GM12878 (cell line): Measurements from ENCODE around the gene SPINDOC. TPM values are rescaled to one million over a fixed set of nuclear protein-coding genes. Genes with fewer than 3 reads are reported as not detected.

Experiments
- ATAC-seq: fragments of 200-7000 bp; cut with Tn5 transposase; 3 replicates; pipeline ENCODE4 v1.9.1; 2020; ENCODE audit warnings: mild to moderate bottlenecking, moderate library complexity
- BruUV-seq: library from RNA; stranded (reverse); fragments of 400-500 nt; replicated peaks from 2 replicates; lab custom pipeline; 2021; lab: Mats Ljungman, UMichigan
- CTCF ChIA-PET: fragments of 300-600 bp; sonication (Branson Sonifier 250); formaldehyde crosslinking; extraction: SDS; loops from one replicate; lab custom pipeline; 2021; ENCODE audit warnings: inconsistent platforms; lab: Yijun Ruan, JAX
- POLR2A ChIA-PET: fragments of 350-600 bp; formaldehyde crosslinking; extraction: SDS; loops from one replicate; lab custom pipeline; 2021; ENCODE audit warnings: inconsistent platforms; lab: Charles Lee
- RAD21 ChIA-PET: fragments of 300-600 bp; sonication (Branson Sonifier 250); formaldehyde crosslinking; loops from one replicate; lab custom pipeline; 2023; ENCODE audit warnings: antibody characterized with exemption; ENCODE audit not compliant: unreplicated experiment; lab: Charles Lee
- SMC1A ChIA-PET: fragments of 300-600 bp; sonication (Branson Sonifier 250); formaldehyde crosslinking; loops from one replicate; lab custom pipeline; 2023; ENCODE audit not compliant: unreplicated experiment, uncharacterized antibody; lab: Charles Lee
- DNase-seq: peaks from one replicate; pipeline ENCODE4 v3.0.0-alpha.2; 2011; ENCODE audit warnings: low read depth, low spot score
- FAIRE-seq: peaks from 3 replicates; lab custom pipeline; 2011; peaks lifted over from hg19 to GRCh38; lab: Jason Lieb, UNC
- H2AFZ ChIP-seq: 2 replicates; pipeline ENCODE4 v1.6.0; 2011; ENCODE audit warnings: low read depth, low read length, control low read depth; ENCODE audit not compliant: control insufficient read depth
- H3K27ac ChIP-seq: 2 replicates; pipeline ENCODE4 v1.5.1; 2011; ENCODE audit warnings: control low read depth; ENCODE audit not compliant: control insufficient read depth, insufficient read depth
- H3K27me3 ChIP-seq, 2 experiments: replicated peaks in 1 of 2; 2 replicates each; pipeline versions ENCODE4 v1.6.0 to v1.6.1; 2011; ENCODE audit warnings: low read length in 1 of 2; ENCODE audit not compliant: control insufficient read depth in 2 of 2, insufficient read depth in 2 of 2
- H3K36me3 ChIP-seq, 2 experiments: 2 replicates each; pipeline ENCODE4 v1.5.1; 2011; ENCODE audit warnings: low read length in 1 of 2; ENCODE audit not compliant: control insufficient read depth in 2 of 2, insufficient read depth in 2 of 2
- H3K4me1 ChIP-seq: 2 replicates; pipeline ENCODE4 v1.6.1; 2011; ENCODE audit warnings: mild to moderate bottlenecking, low read length, moderate library complexity, mixed read lengths; ENCODE audit not compliant: control insufficient read depth, insufficient read depth
- H3K4me2 ChIP-seq: 2 replicates; pipeline ENCODE4 v1.6.0; 2011; ENCODE audit warnings: control low read depth; ENCODE audit not compliant: control insufficient read depth, insufficient read depth
- H3K4me3 ChIP-seq: fragments of 200-600 bp; sonication (generic); 2 replicates; pipeline ENCODE4 v1.5.1; 2016
- H3K79me2 ChIP-seq: 2 replicates; pipeline ENCODE4 v1.6.0; 2011; ENCODE audit warnings: low read length; ENCODE audit not compliant: control insufficient read depth, insufficient read depth
- H3K9ac ChIP-seq: 2 replicates; pipeline ENCODE4 v1.8.0; 2011; ENCODE audit warnings: low read length, control low read depth, mixed read lengths; ENCODE audit not compliant: control insufficient read depth, insufficient read depth
- H3K9me3 ChIP-seq: replicated peaks from 3 replicates; pipeline ENCODE4 v1.5.1; 2011; ENCODE audit warnings: mild to moderate bottlenecking, low read length; ENCODE audit not compliant: control insufficient read depth, insufficient read depth
- H4K20me1 ChIP-seq: 2 replicates; pipeline ENCODE4 v1.6.0; 2011; ENCODE audit not compliant: control insufficient read depth, insufficient read depth
- CBFB ChIP-seq: IDR thresholded peaks from 2 replicates; pipeline ENCODE4 v1.6.1; 2016; ENCODE audit warnings: antibody characterized with exemption, low read depth
- CEBPB ChIP-seq, 2 experiments: fragments of 150-350 bp in 1 of 2; IDR thresholded peaks; 2 replicates each; pipeline ENCODE4 v1.6.1; 2012 to 2014; ENCODE audit warnings: low read depth in 2 of 2, low read length in 2 of 2, borderline replicate concordance in 1 of 2, inconsistent platforms in 1 of 2
- CUX1 ChIP-seq: IDR thresholded peaks from 2 replicates; pipeline ENCODE4 v1.6.1; 2012; ENCODE audit warnings: improper control_type of control experiment, low read depth, low read length; ENCODE audit not compliant: insufficient replicate concordance
- EZH2 ChIP-seq: IDR thresholded peaks from 2 replicates; pipeline ENCODE4 v1.6.1; 2012; ENCODE audit warnings: low read depth, mild to moderate bottlenecking, control low read depth, inconsistent platforms, low read length, borderline replicate concordance; ENCODE audit not compliant: control insufficient read depth
- FOXM1 ChIP-seq: IDR thresholded peaks from 2 replicates; pipeline ENCODE4 v1.6.1; 2012; ENCODE audit warnings: low read depth, mild to moderate bottlenecking, inconsistent platforms, low read length, moderate library complexity
- IRF4 ChIP-seq: IDR thresholded peaks from 2 replicates; pipeline ENCODE4 v1.6.1; 2011; ENCODE audit warnings: low read depth, low read length
- JUND ChIP-seq: IDR thresholded peaks from 2 replicates; pipeline ENCODE4 v1.6.1; 2012; ENCODE audit warnings: low read depth, mild to moderate bottlenecking, low read length, improper control_type of control experiment, moderate library complexity
- MTA3 ChIP-seq: IDR thresholded peaks from 2 replicates; pipeline ENCODE4 v1.6.1; 2012; ENCODE audit warnings: low read length, inconsistent platforms, borderline replicate concordance
- NBN ChIP-seq: fragments of 450-650 bp; IDR thresholded peaks from 2 replicates; pipeline ENCODE4 v1.6.1; 2016
- POLR2AphosphoS2 ChIP-seq: IDR thresholded peaks from 2 replicates; pipeline ENCODE4 v1.6.1; 2011; ENCODE audit warnings: low read depth, mild to moderate bottlenecking, low read length, improper control_type of control experiment, moderate library complexity
- SIX5 ChIP-seq: IDR thresholded peaks from 2 replicates; pipeline ENCODE4 v1.6.1; 2011; ENCODE audit warnings: mild to moderate bottlenecking, low read depth, low read length, moderate library complexity; ENCODE audit not compliant: severe bottlenecking
- SMC3 ChIP-seq: IDR thresholded peaks from 2 replicates; pipeline ENCODE4 v1.6.1; 2011; ENCODE audit warnings: low read length, improper control_type of control experiment, borderline replicate concordance
- STAT1 ChIP-seq: fragments of 450-650 bp; conservative IDR thresholded peaks from 2 replicates; pipeline ENCODE4 v1.6.1; 2014; ENCODE audit warnings: antibody characterized with exemption, mild to moderate bottlenecking
- TARDBP ChIP-seq: IDR thresholded peaks from 2 replicates; pipeline ENCODE4 v1.6.1; 2016; ENCODE audit warnings: borderline replicate concordance
- YBX1 ChIP-seq: fragments of 450-650 bp; IDR thresholded peaks from 2 replicates; pipeline ENCODE4 v1.6.1; 2016; ENCODE audit warnings: antibody characterized with exemption
- ZBED1 ChIP-seq: IDR thresholded peaks from 2 replicates; pipeline ENCODE4 v1.6.1; 2016; ENCODE audit warnings: borderline replicate concordance
- ZNF384 ChIP-seq: IDR thresholded peaks from 2 replicates; pipeline ENCODE4 v1.6.1; 2012; ENCODE audit warnings: low read depth, mild to moderate bottlenecking, low read length, improper control_type of control experiment, borderline replicate concordance
- ZZZ3 ChIP-seq: IDR thresholded peaks from 2 replicates; pipeline ENCODE4 v1.6.1; 2011; ENCODE audit warnings: low read depth; ENCODE audit not compliant: control insufficient read depth, insufficient read length
- WGBS: methylation state at CpG from one replicate; pipeline ENCODE4 v1.1.6; 2016; ENCODE audit warnings: low lambda C conversion rate; ENCODE audit not compliant: insufficient replicate concordance, insufficient coverage; ENCODE audit errors: missing lambda C conversion rate; 5-methylcytosine and 5-hydroxymethylcytosine counted together
- in situ Hi-C: fragments of 300-500 bp; cut with MboI; formaldehyde crosslinking; loops from 9 replicates; pipeline ENCODE4 v1.14.3; 2018; ENCODE audit warnings: mixed read lengths
- intact Hi-C: fragments of 100-400 bp; cut with micrococcal nuclease; formaldehyde crosslinking; loops from one replicate; pipeline ENCODE4 v1.14.2; 2022; ENCODE audit not compliant: unreplicated experiment
- polyA plus RNA-seq, 11 experiments: library from polyadenylated mRNA; depleted of rRNA in 4 of 11; unstranded in 6 of 11; stranded (reverse) in 5 of 11; fragments of >200 nt; fragmentation: Nextera tagmentation in 4 of 11; fragmentation: Illumina TruSeq in 1 of 11; extraction: Ambion mirVana in 4 of 11; extraction: Trizol in 1 of 11; gene quantifications; 1 replicate in 1 of 11; 2 replicates in 10 of 11; pipeline versions ENCODE4 v1.2.1 to v1.2.3, GENCODE V29; 2011 to 2016; ENCODE audit warnings: inconsistent platforms in 2 of 11, missing spikeins in 2 of 11, low read depth in 1 of 11
- total RNA-seq, 4 experiments: library from RNA; depleted of rRNA in 3 of 4; stranded (reverse); fragments of >200 nt in 3 of 4; fragmentation: Illumina TruSeq in 1 of 4; extraction: Trizol in 1 of 4; gene quantifications; 2 replicates each; pipeline versions ENCODE4 v1.2.1 to v1.2.3, GENCODE V29; 2013 to 2021
- TF ChIP-seq, protein P1 (sequence below): IDR thresholded peaks from 2 replicates; pipeline ENCODE4 v1.6.1; 2011; ENCODE audit warnings: borderline replicate concordance, low read depth, mild to moderate bottlenecking, moderate library complexity, low read length; ENCODE audit not compliant: insufficient read depth, poor library complexity, severe bottlenecking

The SPINDOC gene
- total and polyA plus RNA-seq, 10 of the 15 experiments (the other 5 are each of a cell fraction or from before 2014, with no cell fraction given): 0.88 to 38.2 (median 16.9) TPM

DNA sequence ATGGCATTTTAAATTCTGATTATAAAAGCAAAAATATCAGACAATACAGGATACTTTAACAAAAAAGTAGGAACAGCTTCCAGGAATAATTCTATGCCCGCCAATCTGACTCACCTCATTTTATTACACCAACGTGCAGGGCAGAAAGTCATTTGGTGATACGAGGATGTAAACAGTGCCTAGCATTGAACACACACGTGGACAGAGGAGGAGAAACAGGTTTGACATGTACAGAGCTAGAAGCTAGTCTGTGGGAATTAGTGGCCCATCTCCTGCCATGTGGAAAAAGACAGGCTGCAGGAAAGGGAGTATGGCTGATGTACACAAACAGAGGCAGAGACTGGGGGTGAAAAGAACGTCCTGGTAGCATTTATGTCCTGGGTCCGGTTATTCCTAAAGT is 9.0 kb upstream of the SPINDOC start:
- Histone ChIP-seq H2AFZ (no peak overlapping the region), H3K9me3 (no peaks in the 10 kb centered on the region), H3K4me1 (no peaks in the 10 kb centered on the region), H3K9ac (no peak overlapping the region), H3K79me2 (no peaks in the 10 kb centered on the region), H3K36me3 (no peaks in the 10 kb centered on the region), H4K20me1 (no peaks in the 10 kb centered on the region), H3K4me2 (no peak overlapping the region), H3K4me3 (no peak overlapping the region), H3K27ac (no peak overlapping the region), H3K27me3 (no peaks in the 10 kb centered on the region)
- ChIA-PET CTCF (interaction anchor here (0.7 kb wide), 1 partner anchor 311 kb away, joined by 3 read pairs; no protein-coding TSS in a partner anchor), POLR2A (no interaction called here), SMC1A (no interaction called here), RAD21 (no interaction called here)
- FAIRE-seq (no peak), DNase-seq (no peak), ATAC-seq (no peak)
- 43% methylated on average over 6 of the region's 6 CpGs for WGBS
- BruUV-seq: no TSS peak
- in situ Hi-C loops: no loop called here
- TF ChIP-seq MTA3 (no peak), TARDBP (no peak), CUX1 (no peak), ZNF384 (no peak), SMC3 (no peak), ZZZ3 (no peak), YBX1 (no peak), IRF4 (no peak), CBFB (no peak), ZBED1 (no peak), SIX5 (no peak), EZH2 (no peak), NBN (no peak), CEBPB (IDR thresholded peaks at IDR 0.05; ENCODE audit: borderline replicate concordance in 1 of 2, low read depth in 2 of 2, low read length in 2 of 2) (no peak), POLR2AphosphoS2 (no peak), STAT1 (no peak), FOXM1 (no peak), JUND (no peak)
- TF ChIP-seq, protein P1, sequence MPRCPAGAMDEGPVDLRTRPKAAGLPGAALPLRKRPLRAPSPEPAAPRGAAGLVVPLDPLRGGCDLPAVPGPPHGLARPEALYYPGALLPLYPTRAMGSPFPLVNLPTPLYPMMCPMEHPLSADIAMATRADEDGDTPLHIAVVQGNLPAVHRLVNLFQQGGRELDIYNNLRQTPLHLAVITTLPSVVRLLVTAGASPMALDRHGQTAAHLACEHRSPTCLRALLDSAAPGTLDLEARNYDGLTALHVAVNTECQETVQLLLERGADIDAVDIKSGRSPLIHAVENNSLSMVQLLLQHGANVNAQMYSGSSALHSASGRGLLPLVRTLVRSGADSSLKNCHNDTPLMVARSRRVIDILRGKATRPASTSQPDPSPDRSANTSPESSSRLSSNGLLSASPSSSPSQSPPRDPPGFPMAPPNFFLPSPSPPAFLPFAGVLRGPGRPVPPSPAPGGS: no peak
- intact Hi-C loops: no loop called here
